Measurements from ENCODE around the gene SLC38A10.

SLC38A10 gene

GRCh38 chr17:81295031-81295675 is at the start of gene SLC38A10:
TSS of gene SLC38A10 (minus strand) at chr17:81295307. CDS start at chr17:81294921, 386 bp downstream.
- Histone ChIP-seq H3K9me3 (ENCODE audit: low read length) (no peaks in the 10 kb centered on the region), H3K27me3 (ENCODE audit: insufficient read depth, low read length) (no peaks in the 10 kb centered on the region), H2AFZ (ENCODE audit: low read depth, low read length) (peak within 1 kb of the TSS; percentile 71), H3K36me3 (ENCODE audit: insufficient read depth, low read length) (peaks cover 3% of the 10 kb centered on the region), H3K4me3 (ENCODE audit: low read length) (peak within 1 kb of the TSS; percentile 66), H3K4me1 (ENCODE audit: insufficient read depth, low read length) (peaks cover 10% of the 10 kb centered on the region)

DNA sequence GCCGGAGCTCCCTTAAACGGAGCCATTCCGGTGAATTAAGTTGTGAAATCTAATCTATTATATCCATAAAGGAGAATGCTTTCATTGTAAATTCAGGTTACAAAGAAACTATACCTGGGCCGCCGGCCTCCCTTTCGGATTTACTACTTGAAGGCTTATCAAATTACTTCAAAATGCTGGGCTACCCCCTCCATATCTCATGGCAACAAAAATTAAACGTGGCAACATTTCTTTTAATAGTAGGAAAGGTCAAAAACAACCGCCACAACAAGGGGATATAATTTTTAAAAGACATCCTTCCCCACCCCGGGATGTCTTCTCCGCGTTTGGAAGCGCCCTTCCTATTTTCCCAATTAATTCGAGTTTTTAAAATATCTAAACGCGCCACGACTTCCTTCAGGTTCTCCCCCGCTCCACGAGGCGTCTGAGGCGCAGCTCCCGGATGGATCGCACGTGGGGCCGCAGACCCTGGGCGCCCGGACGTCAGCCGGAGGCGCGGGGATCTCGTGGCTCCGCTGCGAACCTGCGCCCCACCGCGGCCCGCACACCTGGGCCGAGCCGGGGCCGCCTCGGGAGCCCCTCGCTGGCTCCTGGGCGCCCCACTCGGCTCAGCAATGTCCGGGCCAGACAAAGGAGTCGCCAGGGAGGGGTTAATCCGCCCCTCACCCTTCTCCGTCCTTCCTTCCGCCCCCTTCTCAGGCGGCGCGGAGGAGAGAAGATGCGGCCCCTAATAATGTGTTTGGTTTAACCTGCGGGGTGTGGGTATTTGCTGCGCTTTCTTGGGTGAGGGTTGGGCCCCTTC is 47.4 kb upstream of the SLC38A10 start:
- Histone ChIP-seq H3K36me3 (ENCODE audit: insufficient read depth, low read length) (no peaks in the 10 kb centered on the region), H2AFZ (ENCODE audit: low read depth, low read length) (no peak overlapping the region), H3K9me3 (ENCODE audit: low read length) (no peaks in the 10 kb centered on the region), H3K27me3 (ENCODE audit: insufficient read depth, low read length) (no peaks in the 10 kb centered on the region), H3K4me3 (ENCODE audit: low read length) (peak overlapping the region; percentile 99), H3K4me1 (ENCODE audit: insufficient read depth, low read length) (peaks cover 52% of the 10 kb centered on the region)

GRCh38 chr17:81341516-81342268 is 46.6 kb upstream of the SLC38A10 start:
- Histone ChIP-seq H3K4me3 (ENCODE audit: low read length) (peak overlapping the region; percentile 99), H3K4me1 (ENCODE audit: insufficient read depth, low read length) (peaks cover 47% of the 10 kb centered on the region), H2AFZ (ENCODE audit: low read depth, low read length) (no peak overlapping the region), H3K36me3 (ENCODE audit: insufficient read depth, low read length) (no peaks in the 10 kb centered on the region), H3K27me3 (ENCODE audit: insufficient read depth, low read length) (no peaks in the 10 kb centered on the region), H3K9me3 (ENCODE audit: low read length) (no peaks in the 10 kb centered on the region)

GRCh38 chr17:81340607-81341515 is 45.8 kb upstream of the SLC38A10 start:
- H3K27me3 ChIP-seq (ENCODE audit: insufficient read depth, low read length): no peaks in the 10 kb centered on the region
- peaks cover 44% of the 10 kb centered on the region for H3K4me1 ChIP-seq (ENCODE audit: insufficient read depth, low read length)

DNA sequence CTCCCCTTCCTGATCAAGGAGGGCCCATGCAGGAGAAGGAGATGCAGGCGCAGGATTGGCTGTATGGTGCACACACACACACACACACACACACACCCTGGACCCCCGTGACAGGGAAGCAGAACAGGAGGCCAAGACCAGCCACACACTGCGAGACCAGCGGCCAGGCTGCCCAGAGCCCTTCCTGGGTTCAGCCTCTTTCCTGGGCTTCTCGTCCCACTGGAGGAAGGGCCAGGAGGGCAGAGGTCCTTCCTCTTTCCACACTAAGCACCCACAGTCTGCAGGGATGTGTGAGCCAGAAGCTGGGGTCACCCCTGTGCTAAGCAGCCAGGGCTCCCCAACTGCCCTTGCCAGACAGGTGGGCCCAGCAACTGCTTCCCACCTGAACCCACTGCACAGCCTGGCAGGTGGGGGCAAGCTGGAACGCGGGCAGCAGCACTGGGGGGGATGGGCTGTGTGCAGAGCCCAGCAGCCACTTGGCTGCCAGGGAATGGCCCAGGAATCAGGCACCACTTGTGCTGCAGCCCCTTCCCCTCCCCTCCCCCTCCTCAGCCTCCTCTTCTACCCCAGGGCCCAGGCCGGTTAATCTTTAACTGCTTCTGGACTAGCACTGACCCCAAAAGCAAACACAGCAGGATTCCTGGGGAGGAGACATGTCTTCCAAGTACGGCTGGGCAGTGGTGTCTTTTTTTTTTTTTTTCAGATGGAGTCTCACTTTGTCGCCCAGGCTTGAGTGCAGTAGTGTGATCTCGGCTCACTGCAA is 44.6 kb upstream of the SLC38A10 start:
- Histone ChIP-seq H3K4me1 (ENCODE audit: insufficient read depth, low read length) (peaks cover 44% of the 10 kb centered on the region), H3K9me3 (ENCODE audit: low read length) (no peaks in the 10 kb centered on the region), H3K4me3 (ENCODE audit: low read length) (no peak overlapping the region), H3K27me3 (ENCODE audit: insufficient read depth, low read length) (no peaks in the 10 kb centered on the region), H3K36me3 (ENCODE audit: insufficient read depth, low read length) (no peaks in the 10 kb centered on the region), H2AFZ (ENCODE audit: low read depth, low read length) (no peak overlapping the region)

More at GRCh38 chr17:81340607-81341515, 45.8 kb upstream of the SLC38A10 start:
- Histone ChIP-seq H3K36me3 (ENCODE audit: insufficient read depth, low read length) (no peaks in the 10 kb centered on the region), H2AFZ (ENCODE audit: low read depth, low read length) (no peak overlapping the region), H3K4me3 (ENCODE audit: low read length) (peak overlapping the region; percentile 99), H3K9me3 (ENCODE audit: low read length) (no peaks in the 10 kb centered on the region)

DNA sequence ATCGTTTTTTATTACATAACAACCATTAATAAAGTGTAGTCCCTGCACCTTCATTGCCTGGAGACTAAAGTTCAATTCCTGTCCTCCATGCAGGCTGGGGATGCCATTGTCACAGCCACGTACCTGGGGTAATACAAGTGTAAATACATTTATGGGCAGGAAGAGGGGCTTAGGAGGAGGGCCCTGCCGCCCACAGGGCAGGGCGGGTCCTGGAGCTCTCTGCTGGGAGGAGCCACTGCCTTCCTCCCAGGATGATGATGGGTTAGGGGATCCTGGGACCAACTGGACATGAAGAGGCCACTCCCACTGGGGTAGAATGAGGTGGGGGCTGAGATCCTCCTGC is 44.1 kb upstream of the SLC38A10 start:
- no peaks in the 10 kb centered on the region for H3K27me3 ChIP-seq (ENCODE audit: insufficient read depth, low read length)
- H3K4me1 ChIP-seq (ENCODE audit: insufficient read depth, low read length): peaks cover 44% of the 10 kb centered on the region

DNA sequence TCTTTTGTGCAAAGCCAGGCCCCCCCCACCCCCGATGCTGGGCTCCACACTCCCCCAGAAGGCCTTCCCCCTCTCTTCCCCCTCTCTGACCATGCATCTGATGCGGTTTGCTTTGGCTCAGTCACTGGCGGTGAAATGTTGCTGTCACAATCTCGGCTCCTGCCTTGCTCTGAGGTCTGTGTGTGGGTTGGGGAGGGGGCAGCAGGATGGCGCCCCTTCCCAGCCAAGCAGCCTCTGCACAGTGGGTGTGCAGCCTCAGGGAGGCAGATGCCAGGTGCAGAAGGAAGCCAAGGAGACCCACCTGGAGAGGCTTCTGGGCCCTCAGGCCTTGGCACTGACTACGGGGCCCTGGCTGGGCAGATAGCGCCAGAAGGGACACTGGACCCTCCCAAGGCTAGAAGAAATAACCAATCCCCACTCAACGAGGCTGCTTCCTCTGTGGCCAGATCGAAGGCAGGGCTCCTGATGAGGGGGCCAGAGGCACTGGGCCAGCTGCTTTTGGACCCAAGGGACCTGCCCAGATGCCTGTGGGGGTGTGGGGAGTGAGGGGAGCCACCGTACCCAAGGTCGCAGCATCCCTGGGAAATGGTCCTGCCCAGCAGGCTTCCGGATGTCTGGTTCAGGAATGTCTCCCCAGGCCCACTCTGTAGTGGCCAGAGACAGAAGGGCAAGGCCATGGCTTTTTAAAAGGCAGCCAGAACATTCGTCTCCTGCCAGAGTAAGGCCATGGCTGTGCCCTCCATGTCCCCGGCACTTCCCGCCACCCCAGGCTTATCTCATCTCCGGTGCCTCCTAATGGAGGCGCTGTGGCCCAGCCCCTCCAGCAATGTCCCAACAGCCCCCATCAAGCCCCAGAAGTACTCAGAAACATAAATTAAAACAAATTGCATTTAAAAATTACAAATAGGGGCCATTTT is 43.4 kb upstream of the SLC38A10 start:
- Histone ChIP-seq H2AFZ (ENCODE audit: low read depth, low read length) (no peak overlapping the region), H3K4me1 (ENCODE audit: insufficient read depth, low read length) (peaks cover 44% of the 10 kb centered on the region), H3K4me3 (ENCODE audit: low read length) (no peak overlapping the region), H3K36me3 (ENCODE audit: insufficient read depth, low read length) (no peaks in the 10 kb centered on the region), H3K27me3 (ENCODE audit: insufficient read depth, low read length) (no peaks in the 10 kb centered on the region), H3K9me3 (ENCODE audit: low read length) (no peaks in the 10 kb centered on the region)

More for the DNA sequence above, 44.1 kb upstream of the SLC38A10 start:
- Histone ChIP-seq H3K4me3 (ENCODE audit: low read length) (no peak overlapping the region), H3K36me3 (ENCODE audit: insufficient read depth, low read length) (no peaks in the 10 kb centered on the region), H3K9me3 (ENCODE audit: low read length) (no peaks in the 10 kb centered on the region), H2AFZ (ENCODE audit: low read depth, low read length) (no peak overlapping the region)

GRCh38 chr17:81337476-81337879 is 42.4 kb upstream of the SLC38A10 start:
- Histone ChIP-seq H3K4me1 (ENCODE audit: insufficient read depth, low read length) (peaks cover 41% of the 10 kb centered on the region), H2AFZ (ENCODE audit: low read depth, low read length) (no peak overlapping the region)

GRCh38 chr17:81336930-81337325 is 41.8 kb upstream of the SLC38A10 start:
- Histone ChIP-seq H3K4me1 (ENCODE audit: insufficient read depth, low read length) (peaks cover 37% of the 10 kb centered on the region), H3K4me3 (ENCODE audit: low read length) (no peak overlapping the region), H2AFZ (ENCODE audit: low read depth, low read length) (no peak overlapping the region), H3K9me3 (ENCODE audit: low read length) (no peaks in the 10 kb centered on the region), H3K27me3 (ENCODE audit: insufficient read depth, low read length) (peaks cover 11% of the 10 kb centered on the region), H3K36me3 (ENCODE audit: insufficient read depth, low read length) (no peaks in the 10 kb centered on the region)

More at GRCh38 chr17:81337476-81337879, 42.4 kb upstream of the SLC38A10 start:
- Histone ChIP-seq H3K27me3 (ENCODE audit: insufficient read depth, low read length) (peaks cover 7% of the 10 kb centered on the region), H3K36me3 (ENCODE audit: insufficient read depth, low read length) (no peaks in the 10 kb centered on the region), H3K9me3 (ENCODE audit: low read length) (no peaks in the 10 kb centered on the region), H3K4me3 (ENCODE audit: low read length) (no peak overlapping the region)

DNA sequence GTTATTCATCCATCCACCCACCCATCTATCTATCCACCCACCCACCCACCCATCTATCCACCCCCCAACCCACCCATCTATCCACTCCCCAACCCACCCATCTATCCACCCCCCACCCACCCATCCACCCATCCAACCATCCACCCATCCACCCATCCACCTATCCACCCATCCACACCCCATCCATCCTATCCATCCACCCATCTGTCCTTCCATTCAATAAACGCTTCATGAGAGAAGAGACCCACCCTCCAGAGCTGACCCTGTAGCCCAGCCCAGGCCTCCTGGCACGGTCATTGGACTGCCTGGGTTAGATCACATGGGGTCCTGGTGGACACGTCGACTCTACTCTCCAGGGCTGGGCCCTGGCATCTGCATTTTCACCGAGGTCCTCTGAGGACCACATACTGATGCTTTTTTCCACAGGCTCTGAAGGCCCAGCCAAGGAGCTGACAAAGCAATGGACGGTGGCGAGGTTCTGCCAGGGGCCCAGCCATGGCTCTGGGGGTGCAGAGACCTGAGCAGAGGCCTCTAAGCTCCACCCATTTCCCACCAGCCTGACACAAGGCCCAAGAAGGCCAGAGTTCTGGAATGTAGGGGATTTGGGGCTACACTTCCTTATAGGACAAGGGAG is 41.3 kb upstream of the SLC38A10 start:
- Histone ChIP-seq H3K27me3 (ENCODE audit: insufficient read depth, low read length) (peaks cover 16% of the 10 kb centered on the region), H3K4me3 (ENCODE audit: low read length) (no peak overlapping the region), H2AFZ (ENCODE audit: low read depth, low read length) (no peak overlapping the region), H3K4me1 (ENCODE audit: insufficient read depth, low read length) (peaks cover 37% of the 10 kb centered on the region), H3K9me3 (ENCODE audit: low read length) (no peaks in the 10 kb centered on the region), H3K36me3 (ENCODE audit: insufficient read depth, low read length) (no peaks in the 10 kb centered on the region)

- Histone ChIP-seq H3K4me1 (ENCODE audit: insufficient read depth, low read length) (peaks cover 36% of the 10 kb centered on the region), H3K36me3 (ENCODE audit: insufficient read depth, low read length) (no peaks in the 10 kb centered on the region), H3K27me3 (ENCODE audit: insufficient read depth, low read length) (peaks cover 23% of the 10 kb centered on the region), H3K4me3 (ENCODE audit: low read length) (no peak overlapping the region), H3K9me3 (ENCODE audit: low read length) (no peaks in the 10 kb centered on the region), H2AFZ (ENCODE audit: low read depth, low read length) (no peak overlapping the region)
Measured at GRCh38 chr17:81335773-81336157, 40.7 kb upstream of the SLC38A10 start.

Measured in neuron (in vitro differentiated cells).